SU-DHL-6 (cell line): ENCODE results near the gene KRTAP9-3.
"Not testable (repeated sequence)": the region's sequence is repeated elsewhere in the genome, so short reads cannot be mapped to it uniquely, and the experiment has no call there.

ENCODE experiments used
- H2AFZ ChIP-seq: fragments of 200-600 bp; sonication (generic); 2 replicates; pipeline ENCODE4 v1.6.1; 2014; ENCODE audit warnings: low read depth, mild to moderate bottlenecking, moderate library complexity, mixed read lengths, antibody characterized with exemption, low read length; ENCODE audit not compliant: severe bottlenecking
- H3F3A ChIP-seq: fragments of 200-600 bp; shearing (Covaris generic); 2 replicates; pipeline ENCODE4 v1.6.0; 2016; ENCODE audit warnings: antibody characterized with exemption, mild to moderate bottlenecking; ENCODE audit not compliant: insufficient read depth
- H3K27ac ChIP-seq: fragments of 200-600 bp; sonication (generic); 2 replicates; pipeline ENCODE4 v1.5.1; 2016; ENCODE audit warnings: low read depth, mild to moderate bottlenecking, low read length, moderate library complexity, mixed read lengths
- H3K27me3 ChIP-seq: fragments of 200-600 bp; sonication (generic), shearing (Covaris generic); 2 replicates; pipeline ENCODE4 v1.6.0; 2014; ENCODE audit warnings: mild to moderate bottlenecking, low read length
- H3K36me3 ChIP-seq: fragments of 200-600 bp; sonication (generic); 2 replicates; pipeline ENCODE4 v1.6.1; 2014; ENCODE audit warnings: mild to moderate bottlenecking, low read length, mixed read lengths
- H3K4me2 ChIP-seq: fragments of 300-600, 200-600 bp; shearing (Covaris generic), sonication (generic); 2 replicates; pipeline ENCODE4 v1.6.0; 2014; ENCODE audit warnings: low read length, low read depth, mild to moderate bottlenecking; ENCODE audit not compliant: poor library complexity, severe bottlenecking
- H3K4me3 ChIP-seq: fragments of 200-600 bp; sonication (generic); 2 replicates; pipeline ENCODE4 v1.5.1; 2014; ENCODE audit warnings: antibody characterized with exemption, low read length, mild to moderate bottlenecking, mixed read lengths; ENCODE audit not compliant: insufficient read depth, poor library complexity, severe bottlenecking
- H3K79me2 ChIP-seq: fragments of 200-600 bp; sonication (generic); 2 replicates; pipeline ENCODE4 v1.6.1; 2014; ENCODE audit warnings: mild to moderate bottlenecking, low read length, moderate library complexity; ENCODE audit not compliant: insufficient read depth
- H3K9ac ChIP-seq: fragments of 200-600 bp; sonication (generic); 2 replicates; pipeline ENCODE4 v1.7.0; 2014; ENCODE audit warnings: mild to moderate bottlenecking, low read length
- H3K9me2 ChIP-seq: fragments of 200-600 bp; sonication (generic); replicated peaks from 2 replicates; pipeline ENCODE4 v1.6.1; 2014; ENCODE audit warnings: low read length; ENCODE audit not compliant: insufficient read depth
- H3K9me3 ChIP-seq: fragments of 200-600 bp; sonication (generic); 2 replicates; pipeline ENCODE4 v1.6.1; 2014; ENCODE audit warnings: low read length, mixed read lengths; ENCODE audit not compliant: insufficient read depth
- H4K20me1 ChIP-seq: fragments of 200-600 bp; sonication (generic); 2 replicates; pipeline ENCODE4 v1.6.1; 2014; ENCODE audit warnings: low read depth, mild to moderate bottlenecking, antibody characterized with exemption, low read length, moderate library complexity, mixed read lengths
- CTCF ChIP-seq: fragments of 200-600 bp; sonication (generic); IDR thresholded peaks from one replicate; pipeline ENCODE4 v1.5.1; 2017; ENCODE audit warnings: antibody characterized with exemption, mild to moderate bottlenecking, low read length, moderate library complexity; ENCODE audit not compliant: insufficient read depth, poor library complexity, severe bottlenecking
- EZH2phosphoT487 ChIP-seq: fragments of 200-600 bp; sonication (generic), shearing (Covaris generic); conservative IDR thresholded peaks from 2 replicates; pipeline ENCODE4 v1.6.1; 2018; ENCODE audit warnings: mild to moderate bottlenecking, antibody characterized with exemption, low read length, moderate library complexity, mixed read lengths

KRTAP9-3 gene

DNA sequence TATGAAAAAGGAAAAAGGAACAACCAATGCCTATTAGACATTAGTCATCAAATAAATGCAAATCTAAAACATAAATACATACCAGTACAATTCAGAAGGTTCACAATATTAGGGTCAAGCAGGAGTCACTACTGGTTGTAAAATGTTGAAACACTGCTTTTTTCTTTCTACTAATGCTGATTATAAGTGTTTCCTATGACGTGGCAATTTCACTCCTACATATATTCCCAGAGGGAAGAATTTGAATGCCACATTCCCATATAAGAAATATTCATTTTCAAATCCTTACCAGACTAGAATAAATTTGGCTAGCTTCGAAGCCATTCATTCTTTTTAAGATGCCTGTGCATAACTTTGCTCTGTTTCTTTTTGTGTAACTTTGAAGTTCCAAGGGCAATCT lies 8.4 kb upstream of the KRTAP9-3 start:
- Histone ChIP-seq H3K9me3 (no peaks in the 10 kb centered on the region), H2AFZ (no peak overlapping the region), H3K4me2 (no peak overlapping the region), H3K36me3 (no peaks in the 10 kb centered on the region), H3F3A (no peaks in the 10 kb centered on the region), H3K27me3 (no peaks in the 10 kb centered on the region), H3K9me2 (no peaks in the 10 kb centered on the region), H3K27ac (no peak overlapping the region), H3K9ac (no peak overlapping the region), H4K20me1 (no peaks in the 10 kb centered on the region), H3K4me3 (no peak overlapping the region), H3K79me2 (no peaks in the 10 kb centered on the region)
- no peak for TF ChIP-seq EZH2phosphoT487
- TF ChIP-seq CTCF: no peak

DNA sequence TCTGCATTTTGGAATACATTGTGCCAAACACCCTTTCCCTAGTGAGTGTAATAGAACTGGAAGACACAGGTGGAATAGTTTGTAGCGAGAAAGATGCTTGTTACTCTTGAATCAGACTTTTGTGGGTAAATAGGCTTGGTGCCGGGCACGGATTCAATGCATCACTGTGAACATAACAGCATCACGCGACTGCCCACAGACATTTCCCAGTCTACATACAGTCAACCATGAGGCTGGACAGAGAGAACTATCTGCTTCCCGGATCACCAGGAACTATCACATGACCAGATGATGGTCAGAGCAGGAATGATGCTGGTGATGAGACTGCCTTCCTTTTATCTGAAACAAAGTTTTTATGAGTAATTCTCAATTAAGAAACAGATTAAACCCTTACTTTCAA lies 6.2 kb upstream of the KRTAP9-3 start:
- no peak overlapping the region for H2AFZ ChIP-seq

GRCh38 chr17:41226598-41227095 lies 5.6 kb upstream of the KRTAP9-3 start, which contains the start of gene KRTAP9-2:
KRTAP9-2 (plus strand) TSS chr17:41226648; CDS start chr17:41226655, 7 bp downstream.
- H3K9me3 ChIP-seq, H3K4me3 ChIP-seq, H3K9ac ChIP-seq, H3K36me3 ChIP-seq, H3K79me2 ChIP-seq, H2AFZ ChIP-seq, H3K4me2 ChIP-seq, H3F3A ChIP-seq, H3K27me3 ChIP-seq, H3K27ac ChIP-seq, H4K20me1 ChIP-seq, H3K9me2 ChIP-seq: not testable (repeated sequence)

More for the DNA sequence above, 6.2 kb upstream of the KRTAP9-3 start:
- Histone ChIP-seq H3K4me2 (no peak overlapping the region), H4K20me1 (no peaks in the 10 kb centered on the region), H3K9me3 (no peaks in the 10 kb centered on the region), H3K9ac (no peak overlapping the region), H3K27me3 (no peaks in the 10 kb centered on the region), H3K4me3 (no peak overlapping the region), H3K9me2 (no peaks in the 10 kb centered on the region), H3K36me3 (no peaks in the 10 kb centered on the region), H3F3A (no peaks in the 10 kb centered on the region), H3K27ac (no peak overlapping the region), H3K79me2 (no peaks in the 10 kb centered on the region)
- TF ChIP-seq EZH2phosphoT487 (no peak), CTCF (no peak)

DNA sequence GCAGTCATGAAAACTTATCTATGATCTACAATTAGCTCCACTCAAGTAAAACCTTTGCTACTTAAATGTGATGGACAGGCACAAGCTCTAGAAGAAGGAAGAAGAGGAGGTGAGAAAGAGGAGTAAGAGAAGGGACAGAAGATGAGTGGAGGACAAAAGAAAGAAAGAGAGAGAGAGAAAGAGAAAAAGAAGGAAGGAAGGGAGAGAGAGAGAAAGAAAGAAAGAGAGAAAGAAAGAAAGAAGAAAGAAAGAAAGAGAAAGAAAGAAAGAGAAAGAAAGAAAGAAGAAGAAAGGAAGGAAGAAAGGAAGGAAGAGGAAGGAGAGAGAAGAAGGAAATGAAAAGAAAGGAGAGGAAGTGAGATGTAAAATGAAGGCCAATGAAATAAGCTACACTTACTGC lies 2.2 kb upstream of the KRTAP9-3 start:
- Histone ChIP-seq H3K9ac (no peak overlapping the region), H3K36me3 (no peaks in the 10 kb centered on the region), H3K27ac (no peak overlapping the region), H3K4me3 (no peak overlapping the region), H3F3A (no peaks in the 10 kb centered on the region), H2AFZ (no peak overlapping the region), H3K27me3 (no peaks in the 10 kb centered on the region), H3K79me2 (no peaks in the 10 kb centered on the region), H3K4me2 (no peak overlapping the region), H4K20me1 (no peaks in the 10 kb centered on the region), H3K9me3 (no peaks in the 10 kb centered on the region), H3K9me2 (no peaks in the 10 kb centered on the region)
- TF ChIP-seq EZH2phosphoT487: no peak
- TF ChIP-seq CTCF: no peak
